NOMO-1 treated with dmso at 0.1 percent for 144 hours (cell line): ENCODE measurements around the gene THG1L.
"Not testable (repeated sequence)": the region's sequence is repeated elsewhere in the genome, so short reads cannot be mapped to it uniquely, and the experiment has no call there.

ENCODE experiments used
- DNase-seq: peaks from one replicate; lab custom pipeline; 2025; ENCODE audit not compliant: unreplicated experiment; lab: John Stamatoyannopoulos, UW

Gene THG1L

GRCh38 chr5:157726607-157727006 is 4.6 kb upstream of the THG1L start:
- DNase-seq, result not testable (repeated sequence)

GRCh38 chr5:157727858-157728257 is 3.4 kb upstream of the THG1L start:
- not testable (repeated sequence) for DNase-seq

GRCh38 chr5:157729858-157730257 is 1.4 kb upstream of the THG1L start:
- DNase-seq, result no peak

DNA sequence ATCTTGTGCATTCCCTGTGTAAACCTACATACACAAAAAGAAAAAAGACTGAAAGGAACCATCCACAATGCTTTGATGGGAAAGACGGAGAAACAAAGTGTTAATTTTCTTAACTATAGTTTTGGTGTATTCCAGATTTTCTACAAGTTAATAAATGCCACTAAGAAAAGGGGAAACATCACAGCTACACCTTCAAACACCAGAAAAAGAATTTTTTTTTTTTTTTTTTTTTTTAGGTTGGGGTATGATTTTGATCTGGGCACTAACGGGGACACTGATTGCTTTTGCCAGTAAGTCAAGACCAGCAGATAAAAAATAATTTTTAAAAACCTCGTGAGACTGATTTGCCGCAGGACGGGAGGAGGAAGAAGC is 334 bp upstream of the THG1L start:
- no peak for DNase-seq

DNA sequence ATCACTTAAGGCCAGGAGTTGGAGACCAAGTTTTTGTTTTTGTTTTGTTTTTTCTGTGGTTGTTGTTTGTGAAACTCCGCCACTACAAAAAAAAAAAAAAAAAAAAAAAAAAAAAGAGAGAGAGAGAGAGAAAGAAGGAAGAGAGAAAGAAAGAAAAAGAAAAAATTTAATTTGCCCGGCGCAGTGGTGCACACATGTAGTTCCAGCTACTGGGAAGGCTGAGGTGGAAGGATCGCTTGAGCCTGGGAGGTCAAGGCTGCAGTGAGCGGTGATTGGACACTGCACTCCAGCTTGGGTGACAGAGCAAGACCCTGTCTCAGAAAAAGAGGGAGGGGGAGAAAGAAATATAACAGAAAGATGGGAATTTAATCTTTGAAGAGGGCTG is 902 bp downstream of the THG1L start:
- no peak for DNase-seq

- DNase-seq, result no peak
Observed at GRCh38 chr5:157732596-157733262, 1.5 kb downstream of the THG1L start.

DNA sequence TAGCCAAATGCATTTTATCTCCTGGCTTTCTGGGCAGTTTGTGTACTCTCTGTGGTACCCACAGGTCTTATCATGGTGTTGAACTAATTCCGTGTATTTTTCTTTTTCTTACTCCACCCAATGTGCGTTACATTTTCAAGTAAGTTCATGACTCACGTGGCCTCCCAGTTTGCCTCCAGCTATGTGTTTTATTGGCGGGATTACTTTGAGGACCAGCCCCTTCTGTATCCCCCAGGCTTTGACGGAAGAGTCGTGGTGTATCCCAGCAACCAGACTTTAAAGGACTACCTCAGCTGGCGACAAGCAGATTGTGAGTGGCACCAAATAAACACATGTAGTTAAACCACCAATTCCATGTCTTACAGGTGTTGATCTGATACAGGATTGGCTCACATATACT is 3.2 kb downstream of the THG1L start:
- no peak for DNase-seq

DNA sequence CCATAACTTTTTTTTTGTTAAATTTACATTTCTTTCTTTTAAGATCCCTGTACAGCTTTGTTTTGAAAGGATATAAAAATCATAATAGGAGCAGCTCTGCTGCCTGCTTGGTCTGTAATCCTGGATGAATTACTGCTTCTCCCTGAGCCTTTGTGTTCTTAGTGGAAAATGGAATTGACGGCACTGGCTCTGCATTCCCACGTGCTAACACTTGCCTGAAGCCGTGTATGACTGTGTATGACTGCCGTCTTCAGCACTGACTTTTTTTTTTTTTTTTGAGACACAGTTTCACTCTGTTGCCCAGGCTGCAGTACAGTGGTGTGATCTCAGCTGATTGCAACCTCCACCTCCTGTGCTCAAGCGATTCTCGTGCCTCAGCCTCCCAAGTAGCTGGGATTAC is 4.8 kb downstream of the THG1L start:
- no peak for DNase-seq

DNA sequence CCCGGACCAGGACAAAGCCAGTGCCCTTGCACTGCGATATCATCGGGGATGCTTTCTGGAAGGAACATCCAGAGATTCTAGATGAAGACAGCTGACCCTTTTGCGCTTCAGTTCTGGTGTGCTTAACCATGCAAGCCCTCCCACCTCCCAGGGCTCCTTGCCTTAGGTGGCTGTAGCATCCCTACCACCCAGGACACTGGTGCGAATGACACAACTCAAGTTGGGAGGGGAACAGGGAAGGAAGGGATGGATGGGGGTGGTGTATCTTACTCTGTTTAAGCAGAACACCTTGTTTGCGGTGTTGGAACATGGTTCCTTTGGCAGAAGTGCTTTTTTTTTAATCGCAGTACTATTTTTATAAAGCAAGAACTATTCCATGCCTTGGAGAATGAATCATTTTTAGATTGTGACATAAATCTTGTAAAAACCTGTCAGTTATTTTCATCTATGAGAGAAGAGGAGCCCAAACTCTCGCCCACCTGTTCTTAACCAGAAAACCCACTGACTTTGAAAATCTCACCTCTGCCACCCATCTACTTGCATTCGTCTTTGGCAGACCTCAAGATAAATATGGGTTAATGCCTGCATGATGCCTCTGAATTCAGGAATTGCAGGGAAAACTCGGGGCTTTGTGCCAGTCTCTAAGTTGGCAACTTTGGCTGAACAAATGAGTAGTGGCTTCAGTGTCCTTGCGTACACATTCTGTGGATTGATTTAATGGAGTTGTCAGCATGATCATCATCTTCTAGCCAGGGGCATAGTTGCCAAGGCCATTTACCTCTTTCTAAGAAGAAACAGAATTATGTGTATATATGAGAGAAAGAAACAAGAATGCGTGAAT is 8.4 kb downstream of the THG1L start:
- no peak for DNase-seq

- no peak for DNase-seq
Observed at GRCh38 chr5:157740229-157740610, 9.0 kb downstream of the THG1L start.

- no peak for DNase-seq
Observed at GRCh38 chr5:157741131-157741530, 9.9 kb downstream of the THG1L start.

GRCh38 chr5:157743163-157744050 is 12.2 kb downstream of the THG1L start, which contains the start of gene LSM11:
LSM11 (plus strand) TSS chr5:157743712; CDS start chr5:157743751, 39 bp downstream.
- peak; percentile 77 for DNase-seq

DNA sequence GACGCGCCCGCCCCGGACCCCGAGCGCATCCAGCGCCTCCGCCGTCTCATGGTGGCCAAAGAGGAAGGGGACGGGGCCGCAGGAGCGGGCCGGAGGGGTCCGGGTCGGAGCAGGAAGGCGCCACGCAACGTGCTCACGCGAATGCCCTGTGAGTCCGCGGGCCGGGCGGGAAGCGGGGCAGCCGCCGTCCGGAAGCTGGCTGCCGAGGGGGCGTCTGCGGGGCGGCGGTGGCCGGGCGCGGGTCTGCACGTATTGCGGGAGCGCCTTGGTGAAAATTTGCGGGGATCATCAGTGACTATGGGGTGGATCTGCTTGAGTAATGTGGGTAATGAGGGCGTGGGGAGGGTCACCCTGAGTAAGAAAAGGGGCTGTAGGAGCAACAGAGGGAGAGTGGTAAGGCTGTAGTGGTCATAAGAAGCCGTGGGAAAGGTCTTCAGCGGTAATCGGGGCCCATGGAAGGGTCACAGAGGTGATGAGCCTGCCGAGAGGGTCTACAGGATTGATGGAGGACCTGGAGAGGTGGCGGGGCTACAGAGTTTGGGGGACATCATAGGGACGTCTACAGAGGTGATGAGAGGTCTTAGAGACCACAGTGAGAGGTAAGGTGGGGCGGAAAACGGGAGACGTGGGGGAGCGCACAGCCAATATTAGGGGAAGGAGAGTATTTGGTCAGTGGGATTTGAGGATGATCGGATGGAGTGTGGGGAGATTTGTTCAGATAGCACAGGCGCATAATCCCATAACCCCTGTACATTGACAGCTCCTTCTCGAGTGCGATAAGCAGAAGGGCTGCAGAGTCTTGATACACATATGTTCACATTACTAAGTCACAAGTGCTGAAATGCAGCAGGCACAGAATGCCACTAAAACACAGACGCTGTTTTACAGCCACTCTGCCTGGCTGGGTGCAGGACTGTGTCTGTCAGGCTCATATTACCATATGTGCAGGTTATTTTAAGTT is 13.1 kb downstream of the THG1L start:
- DNase-seq, result no peak

DNA sequence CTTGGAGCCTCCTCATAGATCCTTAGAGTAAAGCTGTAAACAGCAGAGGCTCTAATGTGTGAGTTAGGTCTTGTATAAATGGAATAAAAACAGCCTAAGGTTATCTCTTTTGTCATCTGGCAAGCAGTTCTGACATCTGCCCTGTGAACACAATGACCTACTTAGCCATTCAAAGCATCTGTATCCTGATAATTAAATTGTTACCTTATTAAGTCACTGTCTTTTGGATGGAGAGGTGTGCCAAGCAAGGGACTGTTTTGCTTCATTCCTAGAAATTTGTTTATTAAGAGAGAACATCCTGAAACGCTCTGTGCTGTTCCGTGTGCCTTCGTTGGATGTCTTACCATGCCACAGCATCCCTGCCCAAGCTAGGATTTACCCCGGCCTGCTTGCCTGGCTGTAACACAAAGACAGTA is 13.8 kb downstream of the THG1L start:
- no peak for DNase-seq

DNA sequence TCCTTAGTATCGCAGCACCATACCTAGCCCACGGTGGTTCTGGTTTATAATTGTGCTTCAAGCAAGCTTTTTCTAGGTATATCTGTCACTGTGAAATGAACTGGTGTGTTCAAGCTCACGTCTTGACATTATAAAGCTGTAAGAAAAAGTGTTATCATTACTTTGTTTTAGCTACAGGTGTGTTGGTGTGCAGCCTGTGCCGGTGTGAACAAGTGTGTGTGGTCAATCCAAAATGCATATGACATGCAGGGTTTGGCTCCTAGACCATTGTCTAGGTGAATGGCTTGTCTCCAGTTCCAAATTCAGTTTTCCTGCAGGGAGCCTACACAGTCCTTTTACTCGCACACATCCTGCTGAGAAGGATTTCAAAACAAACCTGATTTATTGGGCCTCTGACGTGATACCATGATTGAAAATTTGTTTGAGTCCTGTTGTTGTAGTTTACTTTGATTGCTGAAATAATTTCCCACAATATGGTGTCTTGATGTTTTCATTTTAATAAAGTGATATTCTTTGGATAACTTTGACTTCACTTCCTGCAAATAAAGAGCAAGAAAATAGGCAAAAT is 16.0 kb downstream of the THG1L start:
- no peak for DNase-seq

GRCh38 chr5:157747766-157748700 is 16.8 kb downstream of the THG1L start:
- DNase-seq, result no peak

- no peak for DNase-seq
Observed at GRCh38 chr5:157748760-157749461, 17.7 kb downstream of the THG1L start.

GRCh38 chr5:157749462-157749799 is 18.2 kb downstream of the THG1L start:
- no peak for DNase-seq
